Activated CD8-positive, alpha-beta memory T cell treated with anti-CD3 and anti-CD28 coated beads, Interleukin-2, amount 10 ng/mL, durations not matched to agents 7 days and 5 days (primary cell): ENCODE data around the gene MARCO. TPM values are rescaled to one million over a fixed set of nuclear protein-coding genes. Genes with fewer than 3 reads are reported as not detected.

Experiments
- ATAC-seq: fragments of 150-1000 bp; cut with Tn5 transposase; one replicate; pipeline ENCODE4 v1.10.0; 2021; ENCODE audit warnings: moderate library complexity
- CTCF ChIA-PET: fragments of 350-600 bp; sonication (Branson Sonifier 250); formaldehyde crosslinking; loops from one replicate; lab custom pipeline; 2021; ENCODE audit warnings: antibody characterized with exemption; lab: Charles Lee
- DNase-seq: peaks from one replicate; pipeline ENCODE4 v3.0.0-alpha.2; 2020
- H3K27ac Mint-ChIP-seq: one replicate; pipeline ENCODE4 v1.8.0; 2021; ENCODE audit warnings: mild to moderate bottlenecking, mixed read lengths
- H3K27me3 Mint-ChIP-seq: one replicate; pipeline ENCODE4 v1.8.0; 2021; ENCODE audit warnings: mixed read lengths
- H3K36me3 Mint-ChIP-seq: one replicate; pipeline ENCODE4 v1.8.0; 2021; ENCODE audit warnings: mild to moderate bottlenecking, mixed read lengths
- H3K4me1 Mint-ChIP-seq: one replicate; pipeline ENCODE4 v1.8.0; 2021; ENCODE audit warnings: mixed read lengths
- H3K4me3 Mint-ChIP-seq: one replicate; pipeline ENCODE4 v1.8.0; 2021; ENCODE audit warnings: mild to moderate bottlenecking, moderate library complexity, mixed read lengths
- H3K9me3 Mint-ChIP-seq: one replicate; pipeline ENCODE4 v1.8.0; 2022; ENCODE audit warnings: low read depth, mixed read lengths
- total RNA-seq, 2 experiments: library from RNA; stranded (reverse); gene quantifications; one replicate each; pipeline ENCODE4 v1.2.3, GENCODE V29; 2021

Gene MARCO
- not detected for total RNA-seq

GRCh38 chr2:118942031-118942430 lies at the start of gene MARCO:
Gene MARCO (plus strand): TSS chr2:118942194. CDS start chr2:118942301, 107 bp downstream.
- H3K9me3 Mint-ChIP-seq: no peaks in the 10 kb centered on the region
- H3K36me3 Mint-ChIP-seq: no peaks in the 10 kb centered on the region
- no peak within 1 kb of the TSS for H3K4me3 Mint-ChIP-seq
- no peak for ATAC-seq
- CTCF ChIA-PET: interaction anchor here (1.8 kb wide), 1 partner anchor 60 kb away, joined by 4 read pairs; no protein-coding TSS in a partner anchor
- H3K27ac Mint-ChIP-seq: no peak within 1 kb of the TSS
- H3K27me3 Mint-ChIP-seq: no peaks in the 10 kb centered on the region
- H3K4me1 Mint-ChIP-seq: no peaks in the 10 kb centered on the region
- no peak for DNase-seq

GRCh38 chr2:118893100-118893499 lies 48.9 kb upstream of the MARCO start:
- Mint-ChIP-seq H3K4me3 (no peak overlapping the region), H3K36me3 (no peaks in the 10 kb centered on the region), H3K27me3 (no peaks in the 10 kb centered on the region), H3K9me3 (peaks cover 5% of the 10 kb centered on the region), H3K4me1 (no peaks in the 10 kb centered on the region), H3K27ac (no peak overlapping the region)
- DNase-seq: no peak
- CTCF ChIA-PET: interaction anchor here (1.4 kb wide), 1 partner anchor 11 kb away, joined by 4 read pairs; no protein-coding TSS in a partner anchor
- ATAC-seq: no peak

DNA sequence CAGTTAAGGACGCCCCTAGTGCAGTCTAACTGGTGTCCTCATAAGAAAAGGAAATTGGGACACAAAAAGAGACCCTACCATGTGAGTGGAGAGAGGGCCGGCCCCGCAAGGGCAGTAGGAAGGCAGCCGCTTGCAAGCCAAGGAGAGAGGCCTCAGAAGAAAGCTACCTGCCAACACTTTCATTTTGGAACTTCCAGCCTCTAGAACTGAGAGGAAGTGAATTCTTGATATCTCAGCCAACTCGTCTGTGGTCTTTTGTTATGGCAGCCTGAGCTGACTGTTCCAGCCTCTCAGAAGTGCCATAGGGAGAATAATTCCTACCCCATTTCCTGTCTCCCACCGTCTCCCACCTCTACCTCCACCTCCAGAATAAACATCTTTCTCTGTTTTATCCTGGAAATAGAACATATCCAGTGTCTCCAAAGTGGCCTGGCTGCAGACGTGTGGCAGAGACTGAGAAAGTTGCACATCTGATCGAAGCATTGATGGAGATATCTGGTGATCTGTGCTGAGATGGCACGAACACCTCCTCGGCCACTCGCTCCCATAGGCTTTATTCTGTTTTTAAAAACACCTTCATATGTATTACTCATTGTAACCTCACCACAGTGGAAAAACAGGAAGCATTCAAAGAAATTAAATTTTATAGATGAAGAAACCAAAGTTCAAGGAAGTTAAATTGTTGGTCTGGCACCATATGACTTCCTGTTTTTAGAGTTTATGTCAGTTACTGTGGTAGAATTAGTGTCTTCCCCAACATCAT lies 39.5 kb upstream of the MARCO start:
- H3K36me3 Mint-ChIP-seq: no peaks in the 10 kb centered on the region
- H3K27ac Mint-ChIP-seq: no peak overlapping the region
- peaks cover 2% of the 10 kb centered on the region for H3K9me3 Mint-ChIP-seq
- no peak for DNase-seq
- CTCF ChIA-PET: no interaction called here
- ATAC-seq: no peak
- peaks cover 2% of the 10 kb centered on the region for H3K4me1 Mint-ChIP-seq
- H3K27me3 Mint-ChIP-seq: no peaks in the 10 kb centered on the region
- H3K4me3 Mint-ChIP-seq: no peak overlapping the region

DNA sequence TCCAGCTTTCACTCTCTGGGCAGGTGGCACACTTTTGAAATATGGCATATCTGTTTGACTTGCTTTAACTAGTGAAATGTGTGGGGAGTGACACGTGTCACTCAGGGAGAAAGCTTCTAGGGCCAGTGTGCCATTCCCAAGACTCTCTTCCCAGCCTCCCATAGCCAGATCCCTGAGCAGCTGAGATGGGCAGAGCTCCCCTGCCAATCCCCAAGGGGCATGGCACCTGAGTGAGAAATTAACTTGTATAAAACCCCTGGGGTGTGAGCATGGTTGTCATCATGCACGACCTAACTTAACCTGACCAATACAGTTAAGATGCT lies 39.0 kb upstream of the MARCO start:
- DNase-seq (no peak), ATAC-seq (no peak)
- Mint-ChIP-seq H3K4me3 (no peak overlapping the region), H3K9me3 (peaks cover 2% of the 10 kb centered on the region), H3K36me3 (no peaks in the 10 kb centered on the region), H3K4me1 (peaks cover 2% of the 10 kb centered on the region), H3K27ac (no peak overlapping the region), H3K27me3 (no peaks in the 10 kb centered on the region)
- CTCF ChIA-PET: no interaction called here

GRCh38 chr2:118903551-118904479 lies 38.2 kb upstream of the MARCO start:
- Mint-ChIP-seq H3K36me3 (no peaks in the 10 kb centered on the region), H3K9me3 (peaks cover 2% of the 10 kb centered on the region), H3K4me1 (peaks cover 2% of the 10 kb centered on the region), H3K4me3 (no peak overlapping the region), H3K27ac (no peak overlapping the region), H3K27me3 (no peaks in the 10 kb centered on the region)
- DNase-seq (no peak), ATAC-seq (no peak)
- CTCF ChIA-PET: no interaction called here

GRCh38 chr2:118905206-118905605 lies 36.8 kb upstream of the MARCO start:
- no peaks in the 10 kb centered on the region for H3K27me3 Mint-ChIP-seq
- no peaks in the 10 kb centered on the region for H3K36me3 Mint-ChIP-seq
- CTCF ChIA-PET: no interaction called here
- H3K27ac Mint-ChIP-seq: no peak overlapping the region
- peaks cover 2% of the 10 kb centered on the region for H3K9me3 Mint-ChIP-seq
- no peak overlapping the region for H3K4me3 Mint-ChIP-seq
- no peak for DNase-seq
- no peak for ATAC-seq
- H3K4me1 Mint-ChIP-seq: peaks cover 2% of the 10 kb centered on the region

DNA sequence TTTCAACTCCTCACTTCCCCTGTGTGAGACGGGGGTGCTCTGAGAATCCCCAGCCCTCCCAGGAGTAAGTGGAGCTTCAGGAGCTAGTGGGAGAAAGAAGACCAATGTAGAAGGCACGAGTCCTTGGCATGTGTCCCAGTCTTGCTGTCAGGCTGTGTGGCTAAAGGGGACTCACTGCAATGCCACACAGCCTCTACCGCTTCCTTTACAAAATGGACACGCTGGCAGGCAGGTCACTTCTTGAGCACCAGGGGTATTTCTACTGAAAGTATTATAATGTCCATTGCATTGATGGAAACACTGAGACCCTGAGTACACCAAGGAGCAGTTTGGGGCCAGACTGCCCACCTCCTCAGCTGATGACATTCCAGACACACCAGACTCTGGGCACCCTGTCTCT lies 35.8 kb upstream of the MARCO start:
- Mint-ChIP-seq H3K4me3 (no peak overlapping the region), H3K9me3 (peaks cover 2% of the 10 kb centered on the region), H3K27ac (no peak overlapping the region), H3K4me1 (peaks cover 2% of the 10 kb centered on the region), H3K27me3 (no peaks in the 10 kb centered on the region), H3K36me3 (no peaks in the 10 kb centered on the region)
- no peak for DNase-seq
- CTCF ChIA-PET: no interaction called here
- no peak for ATAC-seq

DNA sequence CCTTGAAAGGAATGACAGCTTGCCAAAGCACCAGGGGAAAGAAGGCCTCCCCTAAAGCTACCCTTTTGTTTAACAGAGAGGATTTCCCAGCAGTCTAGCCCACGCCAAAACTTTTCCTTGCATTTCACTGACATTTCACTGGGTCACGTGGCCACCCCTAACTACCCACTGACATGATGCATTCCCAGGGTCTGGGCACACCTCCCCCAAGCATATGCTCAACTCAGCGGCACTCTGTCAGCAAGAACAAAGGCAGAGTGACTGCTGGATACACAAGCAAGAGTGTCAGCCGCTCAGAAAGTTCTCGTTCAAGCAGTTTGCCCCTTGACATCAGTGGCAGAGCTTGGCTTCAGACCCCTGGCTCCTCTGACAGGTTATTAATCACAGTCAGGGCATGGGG lies 34.2 kb upstream of the MARCO start:
- Mint-ChIP-seq H3K36me3 (no peaks in the 10 kb centered on the region), H3K4me1 (peaks cover 2% of the 10 kb centered on the region), H3K27ac (no peak overlapping the region), H3K4me3 (no peak overlapping the region), H3K27me3 (no peaks in the 10 kb centered on the region), H3K9me3 (no peaks in the 10 kb centered on the region)
- DNase-seq: no peak
- CTCF ChIA-PET: no interaction called here
- ATAC-seq: no peak

- Mint-ChIP-seq H3K27ac (no peak overlapping the region), H3K4me3 (no peak overlapping the region), H3K9me3 (no peaks in the 10 kb centered on the region), H3K36me3 (no peaks in the 10 kb centered on the region), H3K27me3 (no peaks in the 10 kb centered on the region), H3K4me1 (no peaks in the 10 kb centered on the region)
- no peak for DNase-seq
- CTCF ChIA-PET: no interaction called here
- ATAC-seq: no peak
Observed at GRCh38 chr2:118909191-118909590, 32.8 kb upstream of the MARCO start.

GRCh38 chr2:118911166-118911856 lies 30.7 kb upstream of the MARCO start:
- CTCF ChIA-PET: no interaction called here
- no peak for ATAC-seq
- no peaks in the 10 kb centered on the region for H3K36me3 Mint-ChIP-seq
- H3K27ac Mint-ChIP-seq: no peak overlapping the region
- H3K4me3 Mint-ChIP-seq: no peak overlapping the region
- no peaks in the 10 kb centered on the region for H3K4me1 Mint-ChIP-seq
- H3K27me3 Mint-ChIP-seq: no peaks in the 10 kb centered on the region
- no peak for DNase-seq
- H3K9me3 Mint-ChIP-seq: no peaks in the 10 kb centered on the region

DNA sequence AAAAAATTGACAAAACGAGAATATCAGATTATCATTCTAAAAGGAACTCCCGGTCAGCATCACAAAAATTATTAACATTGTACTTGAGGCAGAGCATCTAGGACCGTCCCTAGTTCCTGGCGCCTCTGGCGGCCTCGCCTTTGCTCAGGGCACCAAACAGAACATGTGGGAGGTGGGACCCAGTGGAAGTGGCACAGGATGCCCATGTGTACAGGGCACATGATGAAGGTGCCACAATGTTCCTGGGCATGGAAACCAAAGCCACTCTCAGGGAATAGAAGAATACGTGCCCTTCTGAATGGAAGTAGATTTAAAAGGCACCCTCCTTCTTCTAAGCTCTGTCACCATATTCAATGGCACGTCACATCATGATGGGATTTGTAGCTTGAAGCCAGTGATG lies 30.1 kb upstream of the MARCO start:
- Mint-ChIP-seq H3K27ac (no peak overlapping the region), H3K9me3 (no peaks in the 10 kb centered on the region), H3K36me3 (no peaks in the 10 kb centered on the region), H3K4me3 (no peak overlapping the region), H3K27me3 (no peaks in the 10 kb centered on the region), H3K4me1 (no peaks in the 10 kb centered on the region)
- CTCF ChIA-PET: no interaction called here
- DNase-seq (no peak), ATAC-seq (no peak)

GRCh38 chr2:118913131-118913802 lies 28.7 kb upstream of the MARCO start:
- H3K4me1 Mint-ChIP-seq: no peaks in the 10 kb centered on the region
- no peaks in the 10 kb centered on the region for H3K27me3 Mint-ChIP-seq
- no peak overlapping the region for H3K4me3 Mint-ChIP-seq
- H3K27ac Mint-ChIP-seq: no peak overlapping the region
- CTCF ChIA-PET: no interaction called here
- ATAC-seq: no peak
- H3K9me3 Mint-ChIP-seq: no peaks in the 10 kb centered on the region
- H3K36me3 Mint-ChIP-seq: no peaks in the 10 kb centered on the region
- DNase-seq: no peak
